DMS114 treated with DMSO at 0.1 percent for 48 hours (cell line): ENCODE results near the gene SLCO2A1.

ENCODE experiments used
- DNase-seq: peaks from one replicate; lab custom pipeline; 2025; ENCODE audit not compliant: unreplicated experiment; lab: John Stamatoyannopoulos, UW

Gene SLCO2A1

GRCh38 chr3:133887074-133887802 lies 142.5 kb downstream of the SLCO2A1 start:
- no peak for DNase-seq

- no peak for DNase-seq
These were observed 143.5 kb downstream of the SLCO2A1 start for GRCh38 chr3:133886031-133886722.

- no peak for DNase-seq
These were observed 144.6 kb downstream of the SLCO2A1 start for GRCh38 chr3:133884887-133885711.

- DNase-seq: no peak
These were observed 145.5 kb downstream of the SLCO2A1 start for GRCh38 chr3:133884054-133884886.

- DNase-seq: no peak
These were observed 146.1 kb downstream of the SLCO2A1 start for GRCh38 chr3:133883641-133884040.

- no peak for DNase-seq
These were observed 146.6 kb downstream of the SLCO2A1 start for GRCh38 chr3:133882986-133883586.

GRCh38 chr3:133881939-133882825 lies 147.5 kb downstream of the SLCO2A1 start:
- no peak for DNase-seq

GRCh38 chr3:133881492-133881891 lies 148.2 kb downstream of the SLCO2A1 start:
- DNase-seq: no peak

GRCh38 chr3:133880886-133881455 lies 148.8 kb downstream of the SLCO2A1 start:
- no peak for DNase-seq

- DNase-seq: no peak
These were observed 149.4 kb downstream of the SLCO2A1 start for GRCh38 chr3:133880287-133880686.

- DNase-seq: no peak
These were observed 151.2 kb downstream of the SLCO2A1 start for GRCh38 chr3:133878518-133878917.
